Activated CD4-positive, alpha-beta T cell treated with anti-CD3 and anti-CD28 coated beads for 1 hour (primary cell): ENCODE results near the gene SNX19.

Experiments
- DNase-seq: peaks from one replicate; pipeline ENCODE4 v3.0.0-alpha.2; 2020

The SNX19 gene

GRCh38 chr11:130834886-130835285, 81.4 kb downstream of the SNX19 start:
- DNase-seq: no peak

GRCh38 chr11:130832566-130833425, 83.5 kb downstream of the SNX19 start:
- no peak for DNase-seq

DNA sequence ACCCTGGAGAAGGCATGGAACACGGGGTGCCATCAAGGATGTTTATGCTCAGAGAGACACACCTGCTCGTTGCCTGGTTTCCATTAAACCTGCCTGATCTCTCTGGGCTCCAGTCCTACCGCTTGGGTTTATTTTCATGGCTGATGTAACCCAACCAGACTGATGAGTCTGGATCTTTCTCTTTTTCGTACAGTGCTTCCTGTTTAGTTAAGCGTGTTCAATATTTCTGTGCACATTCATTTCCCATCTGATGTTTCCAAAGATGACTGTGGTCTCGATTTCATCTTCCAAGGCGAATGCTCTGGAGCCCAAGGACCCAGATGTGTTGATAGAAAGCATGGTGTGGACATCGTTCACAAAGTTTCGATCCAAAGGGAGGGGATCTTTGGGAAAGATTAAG, 84.3 kb downstream of the SNX19 start:
- no peak for DNase-seq

GRCh38 chr11:130831506-130831905, 84.8 kb downstream of the SNX19 start:
- DNase-seq: no peak

- DNase-seq: no peak
Measured at GRCh38 chr11:130830566-130830965, 85.7 kb downstream of the SNX19 start.

GRCh38 chr11:130829920-130830511, 86.3 kb downstream of the SNX19 start:
- DNase-seq: no peak

GRCh38 chr11:130828741-130829140, 87.5 kb downstream of the SNX19 start:
- DNase-seq: no peak

DNA sequence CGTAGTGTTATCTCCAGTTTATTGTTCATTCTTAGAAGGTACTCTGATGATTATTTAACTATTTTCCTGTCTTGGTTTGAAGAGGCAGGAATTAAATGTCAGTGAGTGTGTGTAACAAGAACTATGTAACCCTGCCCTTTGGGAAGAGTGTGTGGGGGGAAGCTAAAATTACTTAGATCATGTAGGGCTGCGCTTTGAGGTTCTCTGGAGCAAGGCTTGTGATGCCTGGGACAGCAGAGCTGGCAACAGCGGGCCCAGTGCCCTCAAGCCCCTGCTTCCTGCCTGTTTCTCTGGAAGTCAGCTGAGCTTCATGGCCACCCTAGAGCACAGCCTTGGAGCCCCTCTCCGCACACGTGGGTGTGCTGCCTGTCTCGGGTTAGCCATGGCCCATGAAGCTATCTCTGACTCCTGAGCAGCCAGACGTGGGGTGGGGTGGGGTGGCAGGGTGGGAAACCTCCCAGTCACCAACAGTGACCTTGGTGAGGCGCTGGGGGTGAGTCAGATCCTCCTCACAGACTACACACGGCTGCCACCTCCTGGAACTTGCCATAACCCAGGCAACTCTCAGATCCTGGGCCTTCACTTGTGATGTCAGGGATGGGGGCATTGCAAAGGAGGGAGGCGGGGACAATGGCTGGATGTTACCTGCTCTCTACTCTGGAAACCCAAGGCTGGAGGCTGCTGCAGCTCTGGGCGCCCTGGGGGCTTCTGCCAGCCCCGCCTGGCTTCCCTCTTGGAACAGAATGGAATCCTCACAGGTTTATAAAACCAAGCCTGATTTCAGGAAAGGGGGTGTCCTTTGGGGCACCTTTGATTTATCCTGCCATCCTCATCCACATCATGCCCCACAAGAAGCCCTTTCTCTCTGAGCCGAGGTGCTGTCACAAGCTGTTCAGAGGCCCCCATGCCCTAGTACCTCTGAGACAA, 88.6 kb downstream of the SNX19 start:
- DNase-seq: no peak

DNA sequence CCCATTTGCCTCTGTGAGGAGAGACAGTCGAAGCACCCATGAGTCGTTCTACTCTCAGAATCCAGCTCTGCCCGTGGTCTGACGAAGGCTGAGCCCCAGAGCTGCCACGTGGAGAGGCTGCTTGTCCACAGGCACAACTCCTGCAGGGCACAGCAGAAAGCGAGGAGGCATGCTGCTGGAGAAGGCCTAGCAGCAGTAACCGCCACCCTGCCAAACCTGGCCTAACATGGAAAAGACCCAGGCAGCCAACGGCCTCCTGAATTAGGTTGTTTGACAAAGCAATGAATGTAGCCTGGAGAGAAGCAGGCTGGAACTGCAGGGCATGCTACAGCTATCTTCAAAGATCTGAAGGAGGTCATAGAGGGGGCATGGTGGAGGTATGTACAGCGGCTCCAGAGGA, 89.7 kb downstream of the SNX19 start:
- DNase-seq: no peak

DNA sequence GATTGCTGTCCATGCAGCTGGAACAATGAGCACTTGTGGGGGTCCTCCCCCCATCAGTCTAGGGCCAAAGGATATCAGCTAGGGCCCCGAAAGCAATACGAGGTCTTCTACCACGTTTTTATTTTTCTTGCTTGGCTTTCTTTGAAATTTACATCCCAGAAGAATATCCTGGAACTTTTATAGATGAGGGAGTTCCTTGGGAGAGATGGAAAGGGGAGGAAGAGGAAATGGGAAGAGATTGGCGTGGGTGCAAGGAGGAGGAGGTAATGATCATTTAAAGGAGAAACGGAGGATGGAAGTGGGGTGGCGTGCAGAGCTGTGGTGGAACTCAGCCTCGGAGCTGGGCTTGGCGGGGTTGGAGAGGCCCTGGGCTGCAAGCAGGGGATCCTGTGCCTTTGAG, 90.3 kb downstream of the SNX19 start:
- no peak for DNase-seq

DNA sequence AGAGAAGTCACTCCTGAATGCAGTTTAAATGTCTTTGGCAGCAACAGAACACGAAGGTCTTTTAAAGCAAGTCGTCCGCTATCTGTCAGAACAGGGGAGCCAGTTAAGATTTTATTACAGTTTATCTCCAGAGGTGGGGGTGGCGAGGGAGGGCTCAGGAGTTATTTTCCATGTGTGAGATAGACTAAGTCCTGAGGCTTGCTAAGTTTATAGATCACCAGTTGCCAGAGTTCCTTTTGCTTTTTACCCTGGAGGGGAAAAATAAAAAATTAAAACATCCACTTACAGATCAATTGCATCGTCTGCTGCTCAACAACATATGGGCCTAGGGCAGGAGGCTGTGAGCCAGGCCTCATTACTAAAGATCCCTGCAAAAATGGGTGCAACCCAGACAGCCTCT, 90.7 kb downstream of the SNX19 start:
- no peak for DNase-seq
